Activated CD4-positive, alpha-beta T cell treated with anti-CD3 and anti-CD28 coated beads, Interleukin-2, amount 10 ng/mL, durations not matched to agents 24 days and 14 days (primary cell): ENCODE results near the gene VEPH1. TPM values are rescaled to one million over a fixed set of nuclear protein-coding genes. Genes with fewer than 3 reads are reported as not detected.

Source experiments
- DNase-seq: peaks from one replicate; pipeline ENCODE4 v3.0.0; 2022
- H3K27ac Mint-ChIP-seq: one replicate; pipeline ENCODE4 v1.8.0; 2022; ENCODE audit warnings: mild to moderate bottlenecking, mixed read lengths
- H3K27me3 Mint-ChIP-seq: one replicate; pipeline ENCODE4 v1.8.0; 2022; ENCODE audit warnings: mixed read lengths
- H3K36me3 Mint-ChIP-seq: one replicate; pipeline ENCODE4 v1.8.0; 2022; ENCODE audit warnings: low read depth, mild to moderate bottlenecking, mixed read lengths
- H3K4me1 Mint-ChIP-seq: one replicate; pipeline ENCODE4 v1.8.0; 2021; ENCODE audit warnings: mixed read lengths
- H3K4me3 Mint-ChIP-seq: one replicate; pipeline ENCODE4 v1.8.0; 2022; ENCODE audit warnings: mild to moderate bottlenecking, moderate library complexity, mixed read lengths
- H3K9me3 Mint-ChIP-seq: one replicate; pipeline ENCODE4 v1.8.0; 2021; ENCODE audit warnings: mixed read lengths
- intact Hi-C: fragments of 100-400 bp; cut with micrococcal nuclease; formaldehyde crosslinking; loops from one replicate; pipeline ENCODE4 v1.15.1; 2023
- total RNA-seq: library from RNA; stranded (reverse); gene quantifications from 2 replicates; pipeline ENCODE4 v1.2.3, GENCODE V29; 2022

Gene VEPH1
- total RNA-seq, 1 donor from 2014 or later: not detected

GRCh38 chr3:157393113-157393512 is 110.1 kb downstream of the VEPH1 start:
- H3K9me3 Mint-ChIP-seq: peaks cover 7% of the 10 kb centered on the region
- intact Hi-C loops: no loop called here
- H3K4me3 Mint-ChIP-seq: no peak overlapping the region
- no peaks in the 10 kb centered on the region for H3K36me3 Mint-ChIP-seq
- no peaks in the 10 kb centered on the region for H3K4me1 Mint-ChIP-seq
- no peak for DNase-seq
- H3K27me3 Mint-ChIP-seq: no peaks in the 10 kb centered on the region
- H3K27ac Mint-ChIP-seq: no peak overlapping the region

GRCh38 chr3:157392104-157392503 is 111.1 kb downstream of the VEPH1 start:
- intact Hi-C loops: no loop called here
- no peak overlapping the region for H3K27ac Mint-ChIP-seq
- no peaks in the 10 kb centered on the region for H3K4me1 Mint-ChIP-seq
- no peaks in the 10 kb centered on the region for H3K27me3 Mint-ChIP-seq
- no peak for DNase-seq
- no peak overlapping the region for H3K4me3 Mint-ChIP-seq
- H3K36me3 Mint-ChIP-seq: no peaks in the 10 kb centered on the region
- no peaks in the 10 kb centered on the region for H3K9me3 Mint-ChIP-seq

GRCh38 chr3:157390713-157391515 is 112.3 kb downstream of the VEPH1 start:
- Mint-ChIP-seq H3K27ac (no peak overlapping the region), H3K27me3 (peaks cover 1% of the 10 kb centered on the region), H3K4me3 (no peak overlapping the region), H3K36me3 (no peaks in the 10 kb centered on the region), H3K4me1 (no peaks in the 10 kb centered on the region), H3K9me3 (no peaks in the 10 kb centered on the region)
- intact Hi-C loops: no loop called here
- DNase-seq: no peak

- Mint-ChIP-seq H3K27ac (no peak overlapping the region), H3K4me3 (no peak overlapping the region), H3K27me3 (peaks cover 1% of the 10 kb centered on the region), H3K36me3 (no peaks in the 10 kb centered on the region), H3K4me1 (no peaks in the 10 kb centered on the region), H3K9me3 (no peaks in the 10 kb centered on the region)
- intact Hi-C loops: no loop called here
- no peak for DNase-seq
Measured at GRCh38 chr3:157388976-157389375, 114.2 kb downstream of the VEPH1 start.

GRCh38 chr3:157387708-157388435 is 115.3 kb downstream of the VEPH1 start:
- Mint-ChIP-seq H3K27me3 (peaks cover 1% of the 10 kb centered on the region), H3K36me3 (no peaks in the 10 kb centered on the region), H3K4me1 (no peaks in the 10 kb centered on the region), H3K27ac (no peak overlapping the region), H3K9me3 (no peaks in the 10 kb centered on the region), H3K4me3 (no peak overlapping the region)
- intact Hi-C loops: no loop called here
- no peak for DNase-seq

GRCh38 chr3:157384491-157384890 is 118.7 kb downstream of the VEPH1 start:
- H3K9me3 Mint-ChIP-seq: no peaks in the 10 kb centered on the region
- H3K27ac Mint-ChIP-seq: no peak overlapping the region
- H3K27me3 Mint-ChIP-seq: peaks cover 1% of the 10 kb centered on the region
- intact Hi-C loops: no loop called here
- no peaks in the 10 kb centered on the region for H3K4me1 Mint-ChIP-seq
- no peak overlapping the region for H3K4me3 Mint-ChIP-seq
- DNase-seq: no peak
- no peaks in the 10 kb centered on the region for H3K36me3 Mint-ChIP-seq

- H3K27ac Mint-ChIP-seq: no peak overlapping the region
- H3K36me3 Mint-ChIP-seq: no peaks in the 10 kb centered on the region
Measured at GRCh38 chr3:157384031-157384430, 119.2 kb downstream of the VEPH1 start.

GRCh38 chr3:157381606-157382005 is 121.6 kb downstream of the VEPH1 start:
- Mint-ChIP-seq H3K36me3 (no peaks in the 10 kb centered on the region), H3K4me1 (no peaks in the 10 kb centered on the region), H3K27ac (no peak overlapping the region), H3K4me3 (no peak overlapping the region), H3K27me3 (peaks cover under 1% of the 10 kb centered on the region), H3K9me3 (no peaks in the 10 kb centered on the region)
- no peak for DNase-seq
- intact Hi-C loops: no loop called here

More at GRCh38 chr3:157384031-157384430, 119.2 kb downstream of the VEPH1 start:
- intact Hi-C loops: no loop called here
- peaks cover 1% of the 10 kb centered on the region for H3K27me3 Mint-ChIP-seq
- no peak overlapping the region for H3K4me3 Mint-ChIP-seq
- H3K9me3 Mint-ChIP-seq: no peaks in the 10 kb centered on the region
- DNase-seq: no peak
- no peaks in the 10 kb centered on the region for H3K4me1 Mint-ChIP-seq

GRCh38 chr3:157379525-157380140 is 123.6 kb downstream of the VEPH1 start:
- Mint-ChIP-seq H3K4me1 (no peaks in the 10 kb centered on the region), H3K36me3 (no peaks in the 10 kb centered on the region), H3K27ac (no peak overlapping the region), H3K9me3 (no peaks in the 10 kb centered on the region), H3K27me3 (no peaks in the 10 kb centered on the region), H3K4me3 (no peak overlapping the region)
- DNase-seq: no peak
- intact Hi-C loops: no loop called here

- DNase-seq: no peak
- H3K36me3 Mint-ChIP-seq: no peaks in the 10 kb centered on the region
- H3K4me1 Mint-ChIP-seq: no peaks in the 10 kb centered on the region
- no peaks in the 10 kb centered on the region for H3K27me3 Mint-ChIP-seq
- no peak overlapping the region for H3K27ac Mint-ChIP-seq
- no peaks in the 10 kb centered on the region for H3K9me3 Mint-ChIP-seq
- no peak overlapping the region for H3K4me3 Mint-ChIP-seq
- intact Hi-C loops: no loop called here
Measured at GRCh38 chr3:157376603-157377300, 126.5 kb downstream of the VEPH1 start.

- Mint-ChIP-seq H3K36me3 (no peaks in the 10 kb centered on the region), H3K27ac (no peak overlapping the region), H3K4me3 (no peak overlapping the region), H3K9me3 (no peaks in the 10 kb centered on the region), H3K27me3 (no peaks in the 10 kb centered on the region), H3K4me1 (no peaks in the 10 kb centered on the region)
- DNase-seq: no peak
- intact Hi-C loops: no loop called here
Measured at GRCh38 chr3:157375342-157375986, 127.8 kb downstream of the VEPH1 start.

GRCh38 chr3:157374933-157375332 is 128.3 kb downstream of the VEPH1 start:
- Mint-ChIP-seq H3K36me3 (no peaks in the 10 kb centered on the region), H3K27ac (no peak overlapping the region), H3K9me3 (no peaks in the 10 kb centered on the region), H3K4me1 (no peaks in the 10 kb centered on the region), H3K27me3 (no peaks in the 10 kb centered on the region), H3K4me3 (no peak overlapping the region)
- no peak for DNase-seq
- intact Hi-C loops: no loop called here

- H3K4me3 Mint-ChIP-seq: no peak overlapping the region
- H3K27ac Mint-ChIP-seq: no peak overlapping the region
- intact Hi-C loops: no loop called here
- no peaks in the 10 kb centered on the region for H3K9me3 Mint-ChIP-seq
- no peaks in the 10 kb centered on the region for H3K36me3 Mint-ChIP-seq
- no peaks in the 10 kb centered on the region for H3K4me1 Mint-ChIP-seq
- H3K27me3 Mint-ChIP-seq: no peaks in the 10 kb centered on the region
- DNase-seq: no peak
Measured at GRCh38 chr3:157373783-157374182, 129.4 kb downstream of the VEPH1 start.
